Tibial nerve (tissue), 3 donors: ENCODE measurements around the gene MRPL54.

Experiments
- CTCF ChIP-seq, 5 experiments: fragments of 200-600 bp in 3 of 5; fragments of 450-650 bp in 2 of 5; sonication (generic) in 3 of 5; IDR thresholded peaks; one replicate each; pipeline ENCODE4 v1.5.1; 2016 to 2019; ENCODE audit warnings: antibody characterized with exemption in 5 of 5, mild to moderate bottlenecking in 3 of 5, moderate library complexity in 2 of 5
- POLR2A ChIP-seq, 2 donors: fragments of 450-650 bp; IDR thresholded peaks; one replicate each; pipeline ENCODE4 v1.6.1; 2017; ENCODE audit warnings: antibody characterized with exemption in 2 of 2, mild to moderate bottlenecking in 2 of 2, moderate library complexity in 2 of 2

- TF ChIP-seq POLR2A (IDR thresholded peaks at IDR 0.05) (no peak), CTCF (IDR thresholded peaks at IDR 0.05) (no peak)
Observed at GRCh38 chr19:3793799-3794198, 31.3 kb downstream of the MRPL54 start.
